K562 (cell line): ENCODE measurements around the gene CCT5. TPM values are rescaled to one million over a fixed set of nuclear protein-coding genes. Genes with fewer than 3 reads are reported as not detected.

ENCODE experiments used
- BRF1 ChIP-seq: IDR thresholded peaks from 3 replicates; pipeline ENCODE4 v1.6.1; 2011; ENCODE audit warnings: borderline replicate concordance, mild to moderate bottlenecking; ENCODE audit not compliant: insufficient read length; ENCODE audit errors: extremely low read depth
- CBFB ChIP-seq: sonication (generic); formaldehyde crosslinking; IDR thresholded peaks from 2 replicates; pipeline ENCODE4 v1.4.0; 2020; ENCODE audit warnings: mild to moderate bottlenecking, missing genetic modification reagents
- CTCFL ChIP-seq: IDR thresholded peaks from 2 replicates; pipeline ENCODE4 v1.6.1; 2011; ENCODE audit warnings: borderline replicate concordance, low read depth, mild to moderate bottlenecking, moderate library complexity, low read length; ENCODE audit not compliant: insufficient read depth, poor library complexity, severe bottlenecking
- ESRRA ChIP-seq: fragments of 450-650 bp; IDR thresholded peaks from 2 replicates; pipeline ENCODE4 v1.6.1; 2014; ENCODE audit warnings: low read depth, mild to moderate bottlenecking, moderate library complexity, borderline replicate concordance
- HDAC8 ChIP-seq: fragments of 450-650 bp; IDR thresholded peaks from 2 replicates; pipeline ENCODE4 v1.6.1; 2016; ENCODE audit warnings: mild to moderate bottlenecking, missing genetic modification characterization, moderate library complexity, missing compliant biosample characterization
- IFI16 ChIP-seq: fragments of 250-450 bp; sonication (Bioruptor Pico); IDR thresholded peaks from 2 replicates; pipeline ENCODE4 v2.1.2; 2022; ENCODE audit warnings: mild to moderate bottlenecking, inconsistent platforms
- JUND ChIP-seq, 2 experiments: IDR thresholded peaks; 2 replicates in 1 of 2; 3 replicates in 1 of 2; pipeline ENCODE4 v1.6.1; 2011; ENCODE audit warnings: borderline replicate concordance in 2 of 2, low read depth in 2 of 2, low read length in 2 of 2, improper control_type of control experiment in 1 of 2, missing biosample characterization in 1 of 2, missing genetic modification characterization in 1 of 2, missing genetic modification reagents in 1 of 2
- KDM4B ChIP-seq, 2 experiments: fragments of 450-650 bp in 1 of 2; sonication (generic) in 1 of 2; IDR thresholded peaks; 2 replicates each; pipeline ENCODE4 v1.6.1; 2016 to 2017; ENCODE audit warnings: borderline replicate concordance in 2 of 2, antibody characterized with exemption in 1 of 2, low read depth in 1 of 2, mild to moderate bottlenecking in 1 of 2
- L3MBTL2 ChIP-seq: fragments of 450-650 bp; IDR thresholded peaks from 2 replicates; pipeline ENCODE4 v1.6.1; 2016; ENCODE audit warnings: mild to moderate bottlenecking, moderate library complexity
- MAFG ChIP-seq: fragments of 450-650 bp; conservative IDR thresholded peaks from 2 replicates; pipeline ENCODE4 v1.6.1; 2016; ENCODE audit warnings: missing genetic modification characterization, missing compliant biosample characterization
- NCOA1 ChIP-seq: fragments of 450-650 bp; IDR thresholded peaks from 2 replicates; pipeline ENCODE4 v1.6.1; 2016; ENCODE audit warnings: low read depth
- NFRKB ChIP-seq: fragments of 450-650 bp; IDR thresholded peaks from 2 replicates; pipeline ENCODE4 v1.6.1; 2016; ENCODE audit warnings: low read depth
- NR2C2 ChIP-seq, 2 experiments: fragments of 200-800 bp in 1 of 2; sonication (Bioruptor generic) in 1 of 2; sonication (generic) in 1 of 2; formaldehyde crosslinking in 1 of 2; IDR thresholded peaks; 2 replicates each; pipeline versions ENCODE4 v1.6.1 to v1.8.0; 2016 to 2022; ENCODE audit warnings: mild to moderate bottlenecking in 1 of 2, missing compliant biosample characterization in 1 of 2, missing genetic modification characterization in 1 of 2, missing genetic modification reagents in 1 of 2
- PCBP2 ChIP-seq: fragments of 200-400 bp; formaldehyde crosslinking; IDR thresholded peaks from 2 replicates; pipeline ENCODE4 v1.6.1; 2018; ENCODE audit warnings: low read length, low read depth, mild to moderate bottlenecking, moderate library complexity; ENCODE audit not compliant: poor library complexity, severe bottlenecking
- PML ChIP-seq: IDR thresholded peaks from 2 replicates; pipeline ENCODE4 v1.6.1; 2012; ENCODE audit warnings: low read length, inconsistent platforms
- SMAD2 ChIP-seq: fragments of 150-350 bp; IDR thresholded peaks from 2 replicates; pipeline ENCODE4 v1.6.1; 2014; ENCODE audit warnings: low read depth, mild to moderate bottlenecking, low read length
- SMARCA4 ChIP-seq: fragments of 450-650 bp; IDR thresholded peaks from 2 replicates; pipeline ENCODE4 v1.6.1; 2016
- SOX6 ChIP-seq: fragments of 450-650 bp; IDR thresholded peaks from 2 replicates; pipeline ENCODE4 v1.6.1; 2014; ENCODE audit warnings: mild to moderate bottlenecking
- TAL1 ChIP-seq: fragments of 450-650 bp; IDR thresholded peaks from 2 replicates; pipeline ENCODE4 v1.6.1; 2016; ENCODE audit warnings: mild to moderate bottlenecking
- THAP7 ChIP-seq: fragments of 250-450 bp; sonication (Bioruptor Pico); IDR thresholded peaks from 2 replicates; pipeline ENCODE4 v1.5.0; 2021
- ZBTB43 ChIP-seq: sonication (generic); formaldehyde crosslinking; IDR thresholded peaks from 2 replicates; pipeline ENCODE4 v1.8.0; 2023; ENCODE audit warnings: mild to moderate bottlenecking, missing genetic modification reagents
- ZNF174 ChIP-seq: fragments of 250-450 bp; sonication (Bioruptor Pico); IDR thresholded peaks from 2 replicates; pipeline ENCODE4 v1.4.0; 2020; ENCODE audit warnings: mild to moderate bottlenecking
- ZNF23 ChIP-seq: fragments of 250-450 bp; sonication (Bioruptor Pico); IDR thresholded peaks from 2 replicates; pipeline ENCODE4 v1.4.0; 2020; ENCODE audit warnings: mild to moderate bottlenecking
- ZNF274 ChIP-seq: IDR thresholded peaks from 2 replicates; pipeline ENCODE4 v1.6.1; 2011; ENCODE audit warnings: low read depth, mild to moderate bottlenecking, low read length, moderate library complexity, borderline replicate concordance
- ZNF561 ChIP-seq: fragments of 450-650 bp; formaldehyde crosslinking; conservative IDR thresholded peaks from 2 replicates; pipeline ENCODE4 v1.4.0; 2020; ENCODE audit warnings: mild to moderate bottlenecking, moderate library complexity
- ZNF583 ChIP-seq: fragments of 250-450 bp; sonication (Bioruptor Pico); IDR thresholded peaks from 2 replicates; pipeline ENCODE4 v1.4.0; 2020
- polyA plus RNA-seq, 8 experiments: library from polyadenylated mRNA; depleted of rRNA in 4 of 8; stranded (reverse) in 5 of 8; unstranded in 3 of 8; fragments of >200 nt; fragmentation: Nextera tagmentation in 2 of 8; fragmentation: Illumina TruSeq in 1 of 8; extraction: Ambion mirVana in 2 of 8; extraction: Trizol in 1 of 8; gene quantifications; 2 replicates each; pipeline versions ENCODE4 v1.2.1 to v1.2.3, GENCODE V29; 2011 to 2014; ENCODE audit warnings: inconsistent platforms in 1 of 8, missing spikeins in 1 of 8
- total RNA-seq, 7 experiments: library from RNA; depleted of rRNA in 6 of 7; stranded (reverse); fragments of >200 nt in 6 of 7; fragmentation: Illumina TruSeq in 2 of 7; extraction: Trizol in 2 of 7; gene quantifications; 2 replicates each; pipeline versions ENCODE4 v1.2.1 to v1.2.3, GENCODE V29; 2011 to 2021; ENCODE audit warnings: low replicate concordance in 1 of 7

The CCT5 gene
- total and polyA plus RNA-seq, 9 of the 15 experiments (the other 6 are each of a cell fraction or from before 2014, with no cell fraction given): 782 to 1,606 (median 1,153) TPM

GRCh38 chr5:10310066-10310779 is 60.1 kb downstream of the CCT5 start (continued):
- TF ChIP-seq THAP7 (CRISPR knock-in tag) (no peak), NFRKB (peak; percentile 15; the same call in 1 of the 2 replicates), HDAC8 (no peak), MAFG (tag) (peak; percentile 97), ZNF583 (no peak), PCBP2 (no peak), IFI16 (no peak), ZBTB43 (no peak), BRF1 (no peak), NR2C2 (CRISPR knock-in tag; IDR thresholded peaks at IDR 0.05) (no peak), NR2C2 (tag; IDR thresholded peaks at IDR 0.05) (peak; percentile 53; the same call in 1 of the 2 replicates), ESRRA (0 out of 2 replicates have a peak, but pooled peaks have one; percentile 18), CBFB (CRISPR knock-in tag) (no peak), JUND (IDR thresholded peaks at IDR 0.05; ENCODE audit: borderline replicate concordance, low read depth, low read length) (peak; percentile 35; the same call in 1 of the 2 replicates), JUND (tag; IDR thresholded peaks at IDR 0.05; ENCODE audit: borderline replicate concordance, low read depth, low read length) (peak; percentile 28; the same call in 1 of the 3 replicates), KDM4B (IDR thresholded peaks at IDR 0.05; ENCODE audit: borderline replicate concordance in 2 of 2, low read depth in 1 of 2) (no peak), CTCFL (no peak), ZNF274 (no peak), TAL1 (no peak), SOX6 (no peak), PML (no peak), SMAD2 (no peak), SMARCA4 (0 out of 2 replicates have a peak, but pooled peaks have one; percentile 29), ZNF23 (CRISPR knock-in tag) (no peak), ZNF174 (CRISPR knock-in tag) (no peak), NCOA1 (no peak), ZNF561 (CRISPR knock-in tag) (no peak), L3MBTL2 (no peak)
